ENCODE measurements around the gene SPANXN4. TPM values are rescaled to one million over a fixed set of nuclear protein-coding genes. Genes with fewer than 3 reads are reported as not detected.

SPANXN4 gene
- total RNA-seq, 1 donor from 2014 or later: not detected

DNA sequence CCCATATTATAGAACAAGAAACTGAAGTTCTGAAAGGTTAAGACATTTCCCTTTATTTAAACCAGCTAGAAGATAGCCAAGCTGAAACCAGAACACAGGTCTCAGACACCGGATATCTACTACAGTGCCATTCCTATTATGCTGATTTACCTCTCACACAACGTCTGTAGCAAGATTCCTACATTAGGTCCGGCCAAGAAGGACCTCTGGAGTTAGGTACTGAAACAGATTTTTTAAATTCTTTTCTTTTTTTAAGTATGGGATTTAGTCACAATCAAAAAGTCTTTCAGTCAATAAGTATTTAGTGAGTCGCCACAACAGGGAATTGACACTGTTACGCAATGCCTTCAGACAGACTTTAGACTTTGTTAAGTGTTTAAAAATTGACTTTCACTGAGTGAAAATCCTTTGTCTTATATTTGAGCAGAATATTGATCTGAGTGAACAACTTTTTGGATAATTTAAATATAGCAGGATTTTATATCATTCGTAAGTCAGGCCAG is 26.5 kb upstream of the SPANXN4 start:
- no peak overlapping the region for H3K4me3 ChIP-seq (ENCODE audit: low read depth, low read length)
- TF ChIP-seq, protein P1, sequence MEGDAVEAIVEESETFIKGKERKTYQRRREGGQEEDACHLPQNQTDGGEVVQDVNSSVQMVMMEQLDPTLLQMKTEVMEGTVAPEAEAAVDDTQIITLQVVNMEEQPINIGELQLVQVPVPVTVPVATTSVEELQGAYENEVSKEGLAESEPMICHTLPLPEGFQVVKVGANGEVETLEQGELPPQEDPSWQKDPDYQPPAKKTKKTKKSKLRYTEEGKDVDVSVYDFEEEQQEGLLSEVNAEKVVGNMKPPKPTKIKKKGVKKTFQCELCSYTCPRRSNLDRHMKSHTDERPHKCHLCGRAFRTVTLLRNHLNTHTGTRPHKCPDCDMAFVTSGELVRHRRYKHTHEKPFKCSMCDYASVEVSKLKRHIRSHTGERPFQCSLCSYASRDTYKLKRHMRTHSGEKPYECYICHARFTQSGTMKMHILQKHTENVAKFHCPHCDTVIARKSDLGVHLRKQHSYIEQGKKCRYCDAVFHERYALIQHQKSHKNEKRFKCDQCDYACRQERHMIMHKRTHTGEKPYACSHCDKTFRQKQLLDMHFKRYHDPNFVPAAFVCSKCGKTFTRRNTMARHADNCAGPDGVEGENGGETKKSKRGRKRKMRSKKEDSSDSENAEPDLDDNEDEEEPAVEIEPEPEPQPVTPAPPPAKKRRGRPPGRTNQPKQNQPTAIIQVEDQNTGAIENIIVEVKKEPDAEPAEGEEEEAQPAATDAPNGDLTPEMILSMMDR (conservative IDR thresholded peaks at IDR 0.05; ENCODE audit: low read depth, low read length): no peak
- no peak for DNase-seq (ENCODE audit: low read depth)

DNA sequence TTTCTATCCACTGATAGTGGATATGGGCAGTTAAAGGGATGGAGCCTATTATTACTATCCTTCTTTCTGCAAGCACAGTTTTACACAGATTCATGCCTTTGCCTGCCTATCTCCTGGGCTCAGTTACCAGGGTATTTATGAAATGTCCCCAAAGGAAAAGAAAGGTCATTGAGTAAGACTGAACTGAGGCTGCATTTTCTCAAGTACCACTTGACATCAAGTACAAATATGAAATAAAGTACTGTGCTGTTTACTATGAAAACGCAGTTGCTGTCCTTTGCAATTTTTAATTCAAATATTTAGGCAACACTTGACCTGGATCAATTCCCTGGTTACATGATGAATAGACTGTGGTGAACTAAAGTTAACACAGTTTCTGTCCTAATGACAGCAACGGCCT is 23.5 kb upstream of the SPANXN4 start:
- no peak for DNase-seq (ENCODE audit: low read depth)
- H3K4me3 ChIP-seq (ENCODE audit: low read depth, low read length): no peak overlapping the region
- TF ChIP-seq, protein P1 (conservative IDR thresholded peaks at IDR 0.05; ENCODE audit: low read depth, low read length): no peak

DNA sequence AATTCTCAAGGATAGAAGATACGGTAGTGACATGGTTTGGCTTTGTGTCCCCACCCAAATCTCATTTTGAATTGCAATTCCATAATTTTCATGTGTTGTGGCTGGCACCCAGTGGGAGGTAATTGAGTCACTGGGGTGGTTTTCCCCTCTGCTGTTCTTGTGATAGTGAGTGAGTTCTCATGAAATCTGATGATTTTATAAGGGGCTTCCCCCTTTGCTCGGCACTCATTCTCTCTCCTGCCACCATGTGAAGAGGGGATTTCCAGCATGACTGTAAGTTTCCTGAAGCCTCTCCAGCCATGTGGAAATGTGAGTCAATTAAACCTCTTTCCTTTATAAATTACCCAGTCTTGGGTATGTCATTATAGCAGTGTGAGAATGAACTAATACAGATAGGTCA is 8.5 kb upstream of the SPANXN4 start:
- no peak for DNase-seq (ENCODE audit: low read depth)
- no peak overlapping the region for H3K4me3 ChIP-seq (ENCODE audit: low read depth, low read length)
- TF ChIP-seq, protein P1 (conservative IDR thresholded peaks at IDR 0.05; ENCODE audit: low read depth, low read length): no peak

DNA sequence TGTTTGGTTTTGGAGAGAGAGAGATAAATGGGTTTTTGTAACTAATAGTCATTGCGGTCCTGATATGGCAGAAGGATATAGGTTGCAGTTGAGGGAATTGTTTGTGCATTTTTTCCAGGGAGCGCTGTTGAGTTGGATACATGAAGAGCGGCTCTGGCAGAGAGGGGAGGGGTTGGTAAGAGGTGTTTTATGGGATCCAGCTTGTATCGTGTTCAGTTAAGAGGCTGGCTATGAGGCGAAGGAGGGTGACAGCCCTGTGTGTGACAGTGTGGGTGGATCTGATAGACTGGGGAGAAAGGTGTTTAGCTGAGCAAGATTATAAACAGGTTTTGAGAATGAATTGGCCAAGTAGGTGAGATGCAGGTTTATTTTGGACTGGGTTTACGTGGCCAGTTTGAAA is 1.5 kb downstream of the SPANXN4 start:
- DNase-seq (ENCODE audit: low read depth): no peak
- TF ChIP-seq, protein P1 (conservative IDR thresholded peaks at IDR 0.05; ENCODE audit: low read depth, low read length): no peak
- H3K4me3 ChIP-seq (ENCODE audit: low read depth, low read length): no peak overlapping the region

DNA sequence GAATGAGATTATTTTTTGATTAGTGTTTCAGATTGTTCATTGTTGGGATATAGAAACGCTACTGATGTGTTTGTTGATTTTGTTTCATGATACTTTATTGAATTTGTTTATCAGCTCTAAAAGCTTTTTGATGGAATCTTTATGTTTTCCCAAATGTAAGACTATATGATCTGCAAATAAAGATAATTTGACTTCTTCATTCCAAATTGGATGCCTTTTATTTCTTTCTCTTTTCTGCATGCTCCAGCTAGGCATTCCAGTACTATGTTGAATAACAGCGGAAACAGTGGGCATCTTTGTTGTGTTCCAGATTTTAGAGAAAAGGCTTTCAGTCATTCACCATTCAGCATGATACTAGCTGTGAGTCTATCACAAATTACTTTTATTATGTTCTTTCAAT is 21.8 kb downstream of the SPANXN4 start:
- H3K4me3 ChIP-seq (ENCODE audit: low read depth, low read length): no peak overlapping the region
- no peak for DNase-seq (ENCODE audit: low read depth)
- TF ChIP-seq, protein P1 (conservative IDR thresholded peaks at IDR 0.05; ENCODE audit: low read depth, low read length): no peak

DNA sequence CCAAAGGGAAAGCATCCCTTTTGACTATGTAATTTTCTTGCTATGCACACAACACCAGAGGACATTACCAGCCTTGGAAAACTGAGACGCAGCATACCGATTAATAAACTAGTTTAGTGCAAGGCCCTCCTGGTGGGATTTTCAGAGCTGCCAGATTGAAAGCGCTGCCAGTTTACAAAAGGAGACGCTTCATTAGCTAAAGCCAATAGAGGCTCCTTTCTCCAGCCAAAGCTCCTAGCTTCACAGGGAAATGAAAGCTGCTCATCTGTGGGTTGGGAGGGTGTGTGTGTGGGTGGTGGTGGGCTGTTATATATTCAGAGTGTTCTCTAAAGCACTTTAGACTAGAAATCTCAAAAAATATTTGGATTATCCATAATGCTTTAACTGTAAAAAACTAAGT is 32.4 kb downstream of the SPANXN4 start:
- no peak for DNase-seq (ENCODE audit: low read depth)

DNA sequence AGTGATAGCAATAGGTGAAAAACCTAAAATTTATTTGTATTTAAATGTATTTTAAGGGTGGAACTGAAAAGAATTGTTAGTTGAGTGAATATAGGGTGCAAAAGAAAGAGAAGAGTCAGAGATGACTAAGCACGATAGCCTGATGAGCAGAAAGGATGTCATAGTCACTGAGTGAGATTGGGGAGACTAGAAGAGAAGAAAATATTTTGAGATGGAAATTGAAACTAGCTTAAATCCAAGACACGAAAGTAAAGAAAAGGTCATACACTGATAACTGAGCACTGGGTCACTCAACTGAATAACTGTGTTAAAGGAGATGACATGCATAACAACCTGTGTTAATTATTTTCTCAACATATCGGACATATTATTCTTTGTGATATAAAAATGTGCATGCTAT is 55.5 kb downstream of the SPANXN4 start:
- DNase-seq (ENCODE audit: low read depth): no peak
- no peak overlapping the region for H3K4me3 ChIP-seq (ENCODE audit: low read depth, low read length)
- TF ChIP-seq, protein P1 (conservative IDR thresholded peaks at IDR 0.05; ENCODE audit: low read depth, low read length): no peak

More for the DNA sequence above, 32.4 kb downstream of the SPANXN4 start:
- no peak overlapping the region for H3K4me3 ChIP-seq (ENCODE audit: low read depth, low read length)
- TF ChIP-seq, protein P1 (conservative IDR thresholded peaks at IDR 0.05; ENCODE audit: low read depth, low read length): no peak

Data from epithelial cell of proximal tubule (primary cell).